GM23338 (cell line): ENCODE data around the gene TRIO. TPM values are rescaled to one million over a fixed set of nuclear protein-coding genes. Genes with fewer than 3 reads are reported as not detected.

Source experiments
- ATAC-seq: fragments of 200-7000 bp; cut with Tn5 transposase; 3 replicates; pipeline ENCODE4 v1.9.1; 2020
- DNase-seq: peaks from one replicate; pipeline ENCODE4 v3.0.0-alpha.2; 2015; ENCODE audit warnings: low spot score
- H2AFZ ChIP-seq: fragments of 200-600 bp; sonication (generic); 2 replicates; pipeline ENCODE4 v1.8.0; 2016; ENCODE audit warnings: antibody characterized with exemption, mild to moderate bottlenecking, moderate library complexity
- H3F3A ChIP-seq: fragments of 200-600 bp; sonication (generic); replicated peaks from 2 replicates; pipeline ENCODE4 v1.8.0; 2017; ENCODE audit warnings: antibody characterized with exemption, mixed run types, low read depth
- H3K27ac ChIP-seq: fragments of 200-600 bp; sonication (generic); 2 replicates; pipeline ENCODE4 v1.6.1; 2016; ENCODE audit warnings: low read depth
- H3K27me3 ChIP-seq: fragments of 200-600 bp; sonication (generic); 2 replicates; pipeline ENCODE4 v1.8.0; 2016; ENCODE audit warnings: mild to moderate bottlenecking, mixed run types, moderate library complexity; ENCODE audit not compliant: insufficient read depth
- H3K36me3 ChIP-seq: fragments of 200-600 bp; sonication (generic); 2 replicates; pipeline ENCODE4 v1.8.0; 2016; ENCODE audit warnings: mild to moderate bottlenecking; ENCODE audit not compliant: insufficient read depth
- H3K4me1 ChIP-seq: fragments of 200-600 bp; sonication (generic); 2 replicates; pipeline ENCODE4 v1.8.0; 2016; ENCODE audit warnings: mild to moderate bottlenecking, moderate library complexity; ENCODE audit not compliant: insufficient read depth
- H3K4me2 ChIP-seq: fragments of 200-600 bp; sonication (generic); 2 replicates; pipeline ENCODE4 v1.7.1; 2017; ENCODE audit warnings: mixed run types
- H3K4me3 ChIP-seq: fragments of 200-600 bp; sonication (generic); 2 replicates; pipeline ENCODE4 v1.6.1; 2016; ENCODE audit warnings: mixed run types
- H3K79me2 ChIP-seq: fragments of 200-600 bp; sonication (generic); replicated peaks from 2 replicates; pipeline ENCODE4 v1.8.0; 2017; ENCODE audit warnings: mild to moderate bottlenecking; ENCODE audit not compliant: insufficient read depth
- H3K9me2 ChIP-seq: fragments of 200-600 bp; sonication (generic); 2 replicates; pipeline ENCODE4 v1.8.0; 2017; ENCODE audit not compliant: insufficient read depth
- H4K20me1 ChIP-seq: fragments of 200-600 bp; sonication (generic); replicated peaks from 2 replicates; pipeline ENCODE4 v1.8.0; 2017; ENCODE audit warnings: mild to moderate bottlenecking; ENCODE audit not compliant: insufficient read depth
- H3K27ac Mint-ChIP-seq: 2 replicates; pipeline ENCODE4 v1.8.0; 2020; ENCODE audit warnings: inconsistent platforms, mild to moderate bottlenecking, moderate library complexity, mixed read lengths
- H3K27me3 Mint-ChIP-seq: 3 replicates; pipeline ENCODE4 v1.8.0; 2022; ENCODE audit warnings: low read depth, mild to moderate bottlenecking, moderate library complexity, mixed read lengths, inconsistent platforms; ENCODE audit not compliant: insufficient read depth, poor library complexity
- H3K36me3 Mint-ChIP-seq: 3 replicates; pipeline ENCODE4 v1.8.0; 2021; ENCODE audit warnings: low read depth, mild to moderate bottlenecking, inconsistent platforms, moderate library complexity, mixed read lengths
- H3K4me1 Mint-ChIP-seq: 3 replicates; pipeline ENCODE4 v1.8.0; 2020; ENCODE audit warnings: mild to moderate bottlenecking, inconsistent platforms, mixed read lengths
- H3K4me3 Mint-ChIP-seq: 3 replicates; pipeline ENCODE4 v1.8.0; 2021; ENCODE audit warnings: moderate library complexity, mild to moderate bottlenecking, inconsistent platforms, mixed read lengths
- H3K9me3 Mint-ChIP-seq: 3 replicates; pipeline ENCODE4 v1.8.0; 2020; ENCODE audit warnings: moderate library complexity, mild to moderate bottlenecking, inconsistent platforms, mixed read lengths
- CREB1 ChIP-seq: fragments of 250-450 bp; sonication (Bioruptor Pico); IDR thresholded peaks from 2 replicates; pipeline ENCODE4 v1.5.0; 2020; ENCODE audit warnings: low read depth, mild to moderate bottlenecking, moderate library complexity
- EZH2 ChIP-seq: fragments of 200-600 bp; sonication (generic); IDR thresholded peaks from one replicate; pipeline ENCODE4 v1.8.0; 2017; ENCODE audit warnings: antibody characterized with exemption, mild to moderate bottlenecking, low read depth; ENCODE audit not compliant: unreplicated experiment
- EZH2phosphoT487 ChIP-seq: fragments of 200-600 bp; sonication (generic); IDR thresholded peaks from one replicate; pipeline ENCODE4 v1.8.1; 2018; ENCODE audit warnings: antibody characterized with exemption; ENCODE audit not compliant: unreplicated experiment
- JUNB ChIP-seq: IDR thresholded peaks from one replicate; pipeline ENCODE4 v1.6.1; 2016; ENCODE audit warnings: antibody characterized with exemption; ENCODE audit not compliant: unreplicated experiment
- NANOG ChIP-seq: IDR thresholded peaks from 2 replicates; pipeline ENCODE4 v1.6.1; 2016; ENCODE audit warnings: antibody characterized with exemption, borderline replicate concordance
- POLR2AphosphoS5 ChIP-seq: IDR thresholded peaks from 2 replicates; pipeline ENCODE4 v1.6.1; 2016; ENCODE audit warnings: antibody characterized with exemption, low read depth
- REST ChIP-seq: IDR thresholded peaks from one replicate; pipeline ENCODE4 v1.6.1; 2018; ENCODE audit warnings: antibody characterized with exemption; ENCODE audit not compliant: unreplicated experiment
- STAT1 ChIP-seq: IDR thresholded peaks from one replicate; pipeline ENCODE4 v1.6.1; 2016; ENCODE audit warnings: antibody characterized with exemption; ENCODE audit not compliant: unreplicated experiment
- ZNF114 ChIP-seq: fragments of 250-450 bp; sonication (Bioruptor Pico); IDR thresholded peaks from 2 replicates; pipeline ENCODE4 v1.5.0; 2020; ENCODE audit warnings: mild to moderate bottlenecking, moderate library complexity
- ZNF331 ChIP-seq: fragments of 250-450 bp; sonication (Bioruptor Pico); IDR thresholded peaks from 2 replicates; pipeline ENCODE4 v1.5.0; 2020; ENCODE audit warnings: low read depth, mild to moderate bottlenecking, moderate library complexity
- ZNF462 ChIP-seq: fragments of 250-450 bp; sonication (Bioruptor Pico); IDR thresholded peaks from 2 replicates; pipeline ENCODE4 v1.5.0; 2020; ENCODE audit warnings: mild to moderate bottlenecking, moderate library complexity
- polyA plus RNA-seq: library from polyadenylated mRNA; unstranded; fragments of >200 nt; fragmentation: Nextera tagmentation; extraction: Ambion mirVana; gene quantifications from 2 replicates; pipeline ENCODE4 v1.2.1, GENCODE V29; 2016
- total RNA-seq: library from RNA; depleted of rRNA; stranded (reverse); fragments of >200 nt; shearing (Covaris generic); gene quantifications from 2 replicates; pipeline ENCODE4 v1.2.3, GENCODE V29; 2014
- TF ChIP-seq, protein P1 (sequence below): IDR thresholded peaks from 2 replicates; pipeline ENCODE4 v1.6.1; 2016; ENCODE audit warnings: antibody characterized with exemption
- TF ChIP-seq, protein P2 (sequence below), 2 experiments: fragments of 200-600 bp in 1 of 2; sonication (generic) in 1 of 2; conservative IDR thresholded peaks; 2 replicates each; pipeline versions ENCODE4 v1.5.1 to v1.6.1; 2016 to 2017; ENCODE audit warnings: antibody characterized with exemption in 2 of 2, low read depth in 2 of 2, mild to moderate bottlenecking in 2 of 2, moderate library complexity in 1 of 2

Gene TRIO
- total and polyA plus RNA-seq, 2 experiments from 2014 or later, result 13.8 to 113 TPM

DNA sequence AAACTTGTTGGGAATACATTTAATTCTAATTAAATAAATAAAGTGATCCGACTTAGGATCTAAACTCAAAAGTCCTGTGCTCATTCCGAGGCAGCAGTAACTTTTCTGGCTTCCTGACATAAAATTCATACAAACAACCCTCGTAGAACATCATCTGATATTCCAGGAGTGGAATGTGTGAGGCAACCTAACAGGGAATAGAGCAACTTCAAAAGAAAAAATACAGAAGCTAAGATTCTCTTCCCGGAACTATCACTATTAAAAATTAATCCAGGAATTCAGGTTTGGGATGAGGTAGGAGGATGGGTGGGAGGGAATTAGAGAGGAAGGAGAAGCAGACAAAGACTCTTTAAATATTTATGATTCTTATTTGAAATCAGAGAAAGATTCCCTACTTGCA is 32.9 kb upstream of the TRIO start:
- TF ChIP-seq STAT1 (no peak), EZH2phosphoT487 (no peak), REST (no peak), CREB1 (CRISPR knock-in tag) (no peak), JUNB (no peak), EZH2 (no peak), ZNF462 (CRISPR knock-in tag) (no peak), POLR2AphosphoS5 (no peak), ZNF114 (no peak), NANOG (no peak), ZNF331 (no peak)
- TF ChIP-seq, protein P1, sequence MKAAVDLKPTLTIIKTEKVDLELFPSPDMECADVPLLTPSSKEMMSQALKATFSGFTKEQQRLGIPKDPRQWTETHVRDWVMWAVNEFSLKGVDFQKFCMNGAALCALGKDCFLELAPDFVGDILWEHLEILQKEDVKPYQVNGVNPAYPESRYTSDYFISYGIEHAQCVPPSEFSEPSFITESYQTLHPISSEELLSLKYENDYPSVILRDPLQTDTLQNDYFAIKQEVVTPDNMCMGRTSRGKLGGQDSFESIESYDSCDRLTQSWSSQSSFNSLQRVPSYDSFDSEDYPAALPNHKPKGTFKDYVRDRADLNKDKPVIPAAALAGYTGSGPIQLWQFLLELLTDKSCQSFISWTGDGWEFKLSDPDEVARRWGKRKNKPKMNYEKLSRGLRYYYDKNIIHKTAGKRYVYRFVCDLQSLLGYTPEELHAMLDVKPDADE, result no peak
- TF ChIP-seq, protein P2, sequence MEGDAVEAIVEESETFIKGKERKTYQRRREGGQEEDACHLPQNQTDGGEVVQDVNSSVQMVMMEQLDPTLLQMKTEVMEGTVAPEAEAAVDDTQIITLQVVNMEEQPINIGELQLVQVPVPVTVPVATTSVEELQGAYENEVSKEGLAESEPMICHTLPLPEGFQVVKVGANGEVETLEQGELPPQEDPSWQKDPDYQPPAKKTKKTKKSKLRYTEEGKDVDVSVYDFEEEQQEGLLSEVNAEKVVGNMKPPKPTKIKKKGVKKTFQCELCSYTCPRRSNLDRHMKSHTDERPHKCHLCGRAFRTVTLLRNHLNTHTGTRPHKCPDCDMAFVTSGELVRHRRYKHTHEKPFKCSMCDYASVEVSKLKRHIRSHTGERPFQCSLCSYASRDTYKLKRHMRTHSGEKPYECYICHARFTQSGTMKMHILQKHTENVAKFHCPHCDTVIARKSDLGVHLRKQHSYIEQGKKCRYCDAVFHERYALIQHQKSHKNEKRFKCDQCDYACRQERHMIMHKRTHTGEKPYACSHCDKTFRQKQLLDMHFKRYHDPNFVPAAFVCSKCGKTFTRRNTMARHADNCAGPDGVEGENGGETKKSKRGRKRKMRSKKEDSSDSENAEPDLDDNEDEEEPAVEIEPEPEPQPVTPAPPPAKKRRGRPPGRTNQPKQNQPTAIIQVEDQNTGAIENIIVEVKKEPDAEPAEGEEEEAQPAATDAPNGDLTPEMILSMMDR (conservative IDR thresholded peaks at IDR 0.05; ENCODE audit: low read depth in 2 of 2), result no peak

More for the DNA sequence above, 32.9 kb upstream of the TRIO start:
- Mint-ChIP-seq H3K9me3 (no peaks in the 10 kb centered on the region), H3K27me3 (peaks cover 9% of the 10 kb centered on the region), H3K36me3 (no peaks in the 10 kb centered on the region), H3K4me3 (no peak overlapping the region), H3K4me1 (peaks cover 24% of the 10 kb centered on the region), H3K27ac (no peak overlapping the region)
- Histone ChIP-seq H4K20me1 (no peaks in the 10 kb centered on the region), H3K27ac (no peak overlapping the region), H3K4me3 (no peak overlapping the region), H3K4me1 (peaks cover 18% of the 10 kb centered on the region), H3K9me2 (peaks cover 9% of the 10 kb centered on the region; the same call in 1 of the 2 replicates), H3F3A (no peaks in the 10 kb centered on the region), H2AFZ (no peak overlapping the region), H3K27me3 (no peaks in the 10 kb centered on the region), H3K79me2 (no peaks in the 10 kb centered on the region), H3K36me3 (no peaks in the 10 kb centered on the region; the same call in 1 of the 2 replicates), H3K4me2 (no peak overlapping the region)
- ATAC-seq, result no peak
- DNase-seq, result no peak
